Adrenal gland (tissue), 12 donors: ENCODE measurements around the gene GLI1. TPM values are rescaled to one million over a fixed set of nuclear protein-coding genes. Genes with fewer than 3 reads are reported as not detected.

Experiments used
- DNase-seq, 7 donors: peaks; one replicate each; pipeline ENCODE4 v3.0.0-alpha.2; 2019 to 2020
- H3K27ac ChIP-seq, 5 donors: fragments of 200-600 bp; sonication (generic) in 4 of 5; 1 replicate in 3 of 5; 2 replicates in 2 of 5; pipeline versions ENCODE4 v1.5.1 to v1.8.0; 2016 to 2020; ENCODE audit warnings: mild to moderate bottlenecking in 1 of 5
- H3K27me3 ChIP-seq: fragments of 200-600 bp; 2 replicates; pipeline ENCODE4 v1.8.0; 2021
- H3K36me3 ChIP-seq, 2 donors: fragments of 200-600 bp; replicated peaks in 1 of 2; 1 replicate in 1 of 2; 2 replicates in 1 of 2; pipeline versions ENCODE4 v1.5.1 to v1.8.0; 2018 to 2022
- H3K4me1 ChIP-seq, 2 donors: fragments of 200-600 bp; replicated peaks in 1 of 2; 1 replicate in 1 of 2; 2 replicates in 1 of 2; pipeline versions ENCODE4 v1.5.1 to v1.8.0; 2018 to 2021
- H3K4me3 ChIP-seq, 4 donors: fragments of 200-600 bp; sonication (generic) in 3 of 4; one replicate each; pipeline ENCODE4 v1.5.1; 2016 to 2018
- H3K9me3 ChIP-seq, 3 donors: fragments of 200-600 bp; sonication (generic) in 1 of 3; replicated peaks in 1 of 3; 1 replicate in 2 of 3; 2 replicates in 1 of 3; pipeline versions ENCODE4 v1.5.1 to v1.8.0; 2016 to 2021
- CTCF ChIP-seq, 6 experiments: fragments of 450-650 bp in 4 of 6; fragments of 200-600 bp in 2 of 6; sonication (generic) in 1 of 6; IDR thresholded peaks; 1 replicate in 5 of 6; 2 replicates in 1 of 6; pipeline versions ENCODE4 v1.5.1 to v1.8.0; 2016 to 2021; ENCODE audit warnings: antibody characterized with exemption in 6 of 6, mild to moderate bottlenecking in 2 of 6, moderate library complexity in 1 of 6
- POLR2A ChIP-seq, 2 donors: fragments of 450-650 bp; IDR thresholded peaks; one replicate each; pipeline ENCODE4 v1.6.1; 2017; ENCODE audit warnings: antibody characterized with exemption in 2 of 2, mild to moderate bottlenecking in 2 of 2, moderate library complexity in 1 of 2
- WGBS, 4 donors: extraction: QIAGEN DNeasy Blood & Tissue Kit in 2 of 4; methylation state at CpG; one replicate each; pipeline versions ENCODE4 v1.1.5 to v1.1.7; 2013 to 2017; 5-methylcytosine and 5-hydroxymethylcytosine counted together
- intact Hi-C, 2 donors: fragments of 100-400 bp; cut with DNase I; formaldehyde crosslinking; loops; one replicate each; pipeline versions ENCODE4 v1.14.1 to v1.15.0; 2022 to 2023
- polyA plus RNA-seq, 3 donors: library from polyadenylated mRNA; stranded (reverse); fragments of 200-250 nt in 2 of 3; fragments of 350-450 nt in 1 of 3; fragmentation: Illumina TruSeq in 1 of 3; extraction: RNeasy Lipid Tissue Mini Kit (QIAGEN cat#74804) in 1 of 3; gene quantifications; one replicate each; pipeline ENCODE4 v1.2.3, GENCODE V29; 2013 to 2014
- total RNA-seq, 9 donors: library from RNA; depleted of rRNA in 4 of 9; stranded (reverse); fragments of >200 nt in 4 of 9; fragments of 120-200 nt in 1 of 9; fragmentation: NEBNext Ultra II Directional in 1 of 9; extraction: Animal tissue kit (Norgen Biotek cat#: 25700) in 1 of 9; gene quantifications; one replicate each; pipeline versions ENCODE4 v1.1.0 to v1.2.4, GENCODE V29; 2013 to 2023
- donor health status: healthy with polysubstance abuse.
- donor health status: Bipolar disorder and iron deficiency.
- donor health status: DM: yes; HTN: yes; CAD: no.
- donor health status: DM: no; HTN: no; CAD: no.
- donor health status: DM: no; HTN: no; CAD: no.
- donor health status: DM: yes; HTN: yes; CAD: no.

GLI1 gene
- total and polyA plus RNA-seq, 12 donors, result 0.30 to 7.2 (median 1.4) TPM

DNA sequence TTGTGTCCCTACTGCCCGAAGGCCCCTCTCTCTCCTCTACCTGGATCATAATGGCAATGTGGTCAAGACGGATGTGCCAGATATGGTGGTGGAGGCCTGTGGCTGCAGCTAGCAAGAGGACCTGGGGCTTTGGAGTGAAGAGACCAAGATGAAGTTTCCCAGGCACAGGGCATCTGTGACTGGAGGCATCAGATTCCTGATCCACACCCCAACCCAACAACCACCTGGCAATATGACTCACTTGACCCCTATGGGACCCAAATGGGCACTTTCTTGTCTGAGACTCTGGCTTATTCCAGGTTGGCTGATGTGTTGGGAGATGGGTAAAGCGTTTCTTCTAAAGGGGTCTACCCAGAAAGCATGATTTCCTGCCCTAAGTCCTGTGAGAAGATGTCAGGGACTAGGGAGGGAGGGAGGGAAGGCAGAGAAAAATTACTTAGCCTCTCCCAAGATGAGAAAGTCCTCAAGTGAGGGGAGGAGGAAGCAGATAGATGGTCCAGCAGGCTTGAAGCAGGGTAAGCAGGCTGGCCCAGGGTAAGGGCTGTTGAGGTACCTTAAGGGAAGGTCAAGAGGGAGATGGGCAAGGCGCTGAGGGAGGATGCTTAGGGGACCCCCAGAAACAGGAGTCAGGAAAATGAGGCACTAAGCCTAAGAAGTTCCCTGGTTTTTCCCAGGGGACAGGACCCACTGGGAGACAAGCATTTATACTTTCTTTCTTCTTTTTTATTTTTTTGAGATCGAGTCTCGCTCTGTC lies 2.7 kb upstream of the GLI1 start:
- no peaks in the 10 kb centered on the region for H3K9me3 ChIP-seq
- 75 to 90% (median 76%) methylated on average over 6 of the region's 6 CpGs for WGBS, 4 donors
- H3K27me3 ChIP-seq, result no peaks in the 10 kb centered on the region
- no peak overlapping the region for H3K4me3 ChIP-seq
- intact Hi-C loops, result no loop called here
- H3K36me3 ChIP-seq, result no peaks in the 10 kb centered on the region
- TF ChIP-seq POLR2A (IDR thresholded peaks at IDR 0.05) (no peak), CTCF (IDR thresholded peaks at IDR 0.05) (no peak)
- no peak for DNase-seq
- no peak overlapping the region for H3K27ac ChIP-seq
- H3K4me1 ChIP-seq, result peaks cover 9 to 20% of the 10 kb centered on the region in 2 donors

- 22 to 33% (median 25%) methylated on average over 3 of the region's 3 CpGs for WGBS, 4 donors
- Histone ChIP-seq H3K9me3 (no peaks in the 10 kb centered on the region), H3K27me3 (no peaks in the 10 kb centered on the region), H3K27ac (peak overlapping the region; percentile 31 to 84 (median 51)), H3K36me3 (no peaks in the 10 kb centered on the region), H3K4me1 (peaks cover 16 to 29% of the 10 kb centered on the region in 2 donors), H3K4me3 (peak overlapping the region in 2 of 4 donors; percentile 55 to 90)
- TF ChIP-seq CTCF (IDR thresholded peaks at IDR 0.05) (no peak), POLR2A (IDR thresholded peaks at IDR 0.05) (no peak)
- DNase-seq, result no peak
- intact Hi-C loops, result no loop called here
Observed at GRCh38 chr12:57458665-57459054, 925 bp upstream of the GLI1 start.

DNA sequence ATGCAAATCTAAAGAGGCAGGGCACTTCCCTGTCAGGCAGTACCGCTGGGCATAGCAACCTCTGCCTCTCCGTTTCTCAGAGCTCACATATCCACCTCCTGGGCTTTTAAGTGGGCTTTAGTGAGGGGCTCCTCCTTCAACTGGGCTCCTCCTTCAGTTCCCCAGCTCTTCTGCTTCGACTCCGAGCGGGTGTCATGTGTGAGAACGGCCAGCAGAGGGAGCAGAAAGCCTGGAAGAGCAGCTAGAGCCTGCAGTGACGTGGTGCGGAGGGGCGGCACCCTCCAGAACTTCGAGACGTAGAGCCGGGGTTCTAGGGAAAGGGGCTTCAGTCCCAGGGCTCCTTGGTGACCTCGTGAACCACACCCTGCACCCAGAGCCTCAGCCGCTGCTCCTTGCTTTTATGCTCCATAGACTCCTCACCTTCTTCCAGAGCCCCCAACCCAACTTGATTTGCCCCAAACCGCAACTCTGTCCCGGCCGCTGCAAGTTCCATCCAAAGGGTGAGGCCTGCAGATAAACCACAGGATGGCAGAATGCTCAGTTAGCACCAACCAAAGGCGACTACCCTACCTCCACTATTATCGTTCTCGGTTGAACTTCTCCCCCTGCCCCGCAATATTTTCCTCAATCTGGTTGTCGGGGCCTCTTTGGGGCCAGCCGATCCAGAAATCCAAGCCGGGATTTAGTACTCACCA lies 383 bp upstream of the GLI1 start:
- Histone ChIP-seq H3K4me1 (peaks cover 16 to 29% of the 10 kb centered on the region in 2 donors), H3K27ac (peak overlapping the region; percentile 31 to 84 (median 51)), H3K4me3 (peak overlapping the region; percentile 55 to 90 (median 68)), H3K36me3 (no peaks in the 10 kb centered on the region), H3K9me3 (no peaks in the 10 kb centered on the region), H3K27me3 (no peaks in the 10 kb centered on the region)
- peak; percentile 90 to 97 (median 92) for DNase-seq
- intact Hi-C loops, result no loop called here
- 0 to 1% (median 0%) methylated on average over 11 to 24 of the region's 24 CpGs for WGBS, 4 donors
- TF ChIP-seq CTCF (IDR thresholded peaks at IDR 0.05), result peak; percentile 89 to 98 (median 94)
- peak; percentile 14 to 47 for TF ChIP-seq POLR2A (IDR thresholded peaks at IDR 0.05)

GRCh38 chr12:57460468-57460784 lies 841 bp downstream of the GLI1 start:
- H3K9me3 ChIP-seq, result no peaks in the 10 kb centered on the region
- peak overlapping the region in 1 of 5 donors; percentile 84 for H3K27ac ChIP-seq
- no peaks in the 10 kb centered on the region for H3K27me3 ChIP-seq
- no peak for TF ChIP-seq POLR2A (IDR thresholded peaks at IDR 0.05)
- TF ChIP-seq CTCF (IDR thresholded peaks at IDR 0.05), result no peak
- H3K36me3 ChIP-seq, result no peaks in the 10 kb centered on the region
- H3K4me3 ChIP-seq, result peak overlapping the region in 1 of 4 donors; percentile 90
- no peak for DNase-seq
- H3K4me1 ChIP-seq, result peaks cover 16 to 29% of the 10 kb centered on the region in 2 donors
- intact Hi-C loops, result no loop called here
- 3% methylated on average over 5 to 6 of the region's 6 CpGs for WGBS, 4 donors
